Suprapubic skin (tissue), 4 donors: ENCODE measurements around the gene GTPBP6. TPM values are rescaled to one million over a fixed set of nuclear protein-coding genes. Genes with fewer than 3 reads are reported as not detected.
"Not testable (repeated sequence)": the region's sequence is repeated elsewhere in the genome, so short reads cannot be mapped to it uniquely, and the experiment has no call there.

Source experiments
- DNase-seq, 2 donors: peaks; one replicate each; pipeline ENCODE4 v3.0.0-alpha.2; 2019; ENCODE audit warnings: low spot score in 2 of 2
- H3K27ac ChIP-seq: fragments of 200-600 bp; sonication (generic); one replicate; pipeline ENCODE4 v1.5.1; 2019
- H3K27me3 ChIP-seq: fragments of 200-600 bp; sonication (generic); one replicate; pipeline ENCODE4 v1.5.1; 2019
- H3K36me3 ChIP-seq: fragments of 200-600 bp; sonication (generic); one replicate; pipeline ENCODE4 v1.5.1; 2019
- H3K4me1 ChIP-seq: fragments of 200-600 bp; sonication (generic); one replicate; pipeline ENCODE4 v1.5.1; 2019
- H3K4me3 ChIP-seq: fragments of 200-600 bp; sonication (generic); one replicate; pipeline ENCODE4 v1.5.1; 2019; ENCODE audit warnings: mild to moderate bottlenecking
- H3K9me3 ChIP-seq: fragments of 200-600 bp; sonication (generic); one replicate; pipeline ENCODE4 v1.5.1; 2019
- CTCF ChIP-seq, 2 donors: fragments of 200-600 bp in 1 of 2; fragments of 450-650 bp in 1 of 2; sonication (generic) in 1 of 2; IDR thresholded peaks; one replicate each; pipeline ENCODE4 v1.5.1; 2016 to 2019; ENCODE audit warnings: antibody characterized with exemption in 2 of 2, mild to moderate bottlenecking in 1 of 2, moderate library complexity in 1 of 2
- EP300 ChIP-seq: sonication (generic); formaldehyde crosslinking; IDR thresholded peaks from one replicate; pipeline ENCODE4 v1.6.1; 2017; ENCODE audit warnings: antibody characterized with exemption
- POLR2A ChIP-seq, 2 donors: fragments of 450-650 bp; IDR thresholded peaks; one replicate each; pipeline ENCODE4 v1.6.1; 2017; ENCODE audit warnings: antibody characterized with exemption in 2 of 2, mild to moderate bottlenecking in 2 of 2, moderate library complexity in 2 of 2
- POLR2AphosphoS5 ChIP-seq, 3 donors: sonication (generic); formaldehyde crosslinking; IDR thresholded peaks; one replicate each; pipeline ENCODE4 v1.6.1; 2017; ENCODE audit warnings: antibody characterized with exemption in 3 of 3
- WGBS: methylation state at CpG from one replicate; pipeline ENCODE4 v1.1.5; 2018; 5-methylcytosine and 5-hydroxymethylcytosine counted together
- total RNA-seq, 4 donors: library from RNA; depleted of rRNA; stranded (reverse); fragments of >200 nt; gene quantifications; one replicate each; pipeline ENCODE4 v1.1.0, GENCODE V29; 2016

The GTPBP6 gene
- total RNA-seq, 4 donors from 2014 or later = 29.7 to 36.4 (median 34.3) TPM

DNA sequence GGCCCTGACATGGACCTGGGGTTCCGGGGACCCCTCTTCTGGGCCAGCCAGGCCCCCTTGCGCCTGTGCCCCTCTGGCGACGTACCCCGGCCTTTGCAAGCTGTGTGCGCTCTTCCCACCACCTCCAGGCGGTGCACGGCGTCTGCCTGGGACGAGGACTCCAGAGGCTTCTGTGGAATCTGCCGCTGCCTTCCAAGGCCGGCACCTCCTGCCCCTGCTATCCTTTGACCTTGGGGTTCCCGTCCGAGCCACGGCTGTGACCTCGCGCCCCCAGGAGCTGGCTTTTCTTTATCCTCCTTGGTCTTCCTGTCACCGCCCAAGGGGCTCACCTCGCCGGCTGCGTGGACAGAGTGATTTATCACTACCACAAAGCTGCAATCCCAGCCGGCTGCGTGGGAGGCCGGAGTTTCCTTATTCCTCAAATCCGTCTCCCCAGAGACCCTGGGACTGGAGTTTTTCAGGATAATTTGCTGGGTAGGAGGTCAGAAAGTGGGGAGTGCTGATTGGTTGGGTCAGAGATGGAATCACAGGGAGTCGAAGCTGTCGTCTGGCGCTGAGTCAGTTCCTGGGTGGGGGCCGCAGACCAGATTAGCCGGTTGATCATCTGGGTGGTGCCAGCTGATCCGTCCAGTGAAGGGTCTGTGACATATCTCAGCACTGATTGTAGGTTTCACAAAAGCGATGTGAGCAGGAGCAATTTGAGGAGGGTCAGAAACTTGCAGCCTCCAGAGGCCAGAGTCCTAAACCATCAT is 57.3 kb downstream of the GTPBP6 start:
- DNase-seq = peak in 1 of 2 donors; percentile 78
- H3K4me1 ChIP-seq = peaks cover 10% of the 10 kb centered on the region
- H3K27me3 ChIP-seq = peaks cover 8% of the 10 kb centered on the region
- H3K4me3 ChIP-seq = peak overlapping the region; percentile 2
- H3K27ac ChIP-seq = no peak overlapping the region
- no peaks in the 10 kb centered on the region for H3K9me3 ChIP-seq
- TF ChIP-seq POLR2AphosphoS5 (IDR thresholded peaks at IDR 0.05) (no peak), POLR2A (IDR thresholded peaks at IDR 0.05) (no peak), EP300 (no peak), CTCF (IDR thresholded peaks at IDR 0.05) (no peak)
- 31% methylated on average over 20 of the region's 32 CpGs for WGBS
- H3K36me3 ChIP-seq = no peaks in the 10 kb centered on the region

- no peak overlapping the region for H3K4me3 ChIP-seq
- H3K9me3 ChIP-seq = no peaks in the 10 kb centered on the region
- WGBS = 74% methylated on average over 21 of the region's 21 CpGs
- no peak for TF ChIP-seq CTCF (IDR thresholded peaks at IDR 0.05)
- TF ChIP-seq EP300 = no peak
- no peak for TF ChIP-seq POLR2A (IDR thresholded peaks at IDR 0.05)
- no peak for TF ChIP-seq POLR2AphosphoS5 (IDR thresholded peaks at IDR 0.05)
- peak in 1 of 2 donors; percentile 69 for DNase-seq
- peaks cover 10% of the 10 kb centered on the region for H3K4me1 ChIP-seq
- H3K36me3 ChIP-seq = no peaks in the 10 kb centered on the region
- H3K27ac ChIP-seq = no peak overlapping the region
- H3K27me3 ChIP-seq = peaks cover 8% of the 10 kb centered on the region
Observed at GRCh38 chrX:259692-260355, 58.8 kb downstream of the GTPBP6 start.

GRCh38 chrX:258291-259040 is 60.1 kb downstream of the GTPBP6 start:
- no peak overlapping the region for H3K27ac ChIP-seq
- TF ChIP-seq POLR2AphosphoS5 (IDR thresholded peaks at IDR 0.05) (no peak), CTCF (IDR thresholded peaks at IDR 0.05) (no peak), POLR2A (IDR thresholded peaks at IDR 0.05) (no peak), EP300 (no peak)
- 73% methylated on average over 3 of the region's 8 CpGs for WGBS
- DNase-seq = no peak
- no peaks in the 10 kb centered on the region for H3K9me3 ChIP-seq
- peaks cover 10% of the 10 kb centered on the region for H3K4me1 ChIP-seq
- H3K27me3 ChIP-seq = peaks cover 8% of the 10 kb centered on the region
- no peak overlapping the region for H3K4me3 ChIP-seq
- no peaks in the 10 kb centered on the region for H3K36me3 ChIP-seq

- Histone ChIP-seq H3K4me1 (peaks cover 10% of the 10 kb centered on the region), H3K27me3 (peaks cover 8% of the 10 kb centered on the region), H3K9me3 (no peaks in the 10 kb centered on the region), H3K4me3 (no peak overlapping the region), H3K27ac (no peak overlapping the region), H3K36me3 (no peaks in the 10 kb centered on the region)
- 88% methylated on average over 11 of the region's 21 CpGs for WGBS
- peak in 1 of 2 donors; percentile 72 for DNase-seq
- no peak for TF ChIP-seq CTCF (IDR thresholded peaks at IDR 0.05)
- no peak for TF ChIP-seq EP300
- no peak for TF ChIP-seq POLR2AphosphoS5 (IDR thresholded peaks at IDR 0.05)
- no peak for TF ChIP-seq POLR2A (IDR thresholded peaks at IDR 0.05)
Observed at GRCh38 chrX:257681-258289, 60.8 kb downstream of the GTPBP6 start.

GRCh38 chrX:257054-257453 is 61.5 kb downstream of the GTPBP6 start:
- not testable (repeated sequence) for DNase-seq, H3K27me3 ChIP-seq, H3K4me3 ChIP-seq, H3K9me3 ChIP-seq, H3K36me3 ChIP-seq, H3K27ac ChIP-seq
- peaks cover 10% of the 10 kb centered on the region for H3K4me1 ChIP-seq
- WGBS = 81% methylated on average over 9 of the region's 14 CpGs
